Thoracic aorta (tissue), 2 donors: ENCODE data around the gene COA5. TPM values are rescaled to one million over a fixed set of nuclear protein-coding genes. Genes with fewer than 3 reads are reported as not detected.

Source experiments
- ATAC-seq: fragments of 150-250 bp; one replicate; pipeline ENCODE4 v1.8.0; 2017; ENCODE audit warnings: low read depth; ENCODE audit not compliant: insufficient number of reproducible peaks, low FRiP score
- DNase-seq: peaks from one replicate; pipeline ENCODE4 v3.0.0-alpha.2; 2020; ENCODE audit warnings: low spot score
- H3K27ac ChIP-seq, 2 donors: fragments of 200-600 bp; sonication (generic); 1 replicate in 1 of 2; 2 replicates in 1 of 2; pipeline ENCODE4 v1.5.1; 2016; ENCODE audit warnings: mild to moderate bottlenecking in 2 of 2, moderate library complexity in 2 of 2
- H3K27me3 ChIP-seq: fragments of 200-600 bp; sonication (generic); replicated peaks from 2 replicates; pipeline ENCODE4 v1.6.0; 2016; ENCODE audit warnings: mild to moderate bottlenecking; ENCODE audit not compliant: insufficient read depth
- H3K36me3 ChIP-seq: fragments of 200-600 bp; sonication (generic); one replicate; pipeline ENCODE4 v1.5.1; 2016
- H3K4me1 ChIP-seq, 2 donors: fragments of 200-600 bp; sonication (generic); 1 replicate in 1 of 2; 2 replicates in 1 of 2; pipeline versions ENCODE4 v1.5.1 to v1.6.0; 2016; ENCODE audit warnings: low read depth in 2 of 2, mild to moderate bottlenecking in 1 of 2; ENCODE audit not compliant: control insufficient read depth in 1 of 2
- H3K4me3 ChIP-seq: fragments of 200-600 bp; sonication (generic); 2 replicates; pipeline ENCODE4 v1.5.1; 2016; ENCODE audit warnings: mild to moderate bottlenecking
- H3K9me3 ChIP-seq: fragments of 200-600 bp; sonication (generic); 2 replicates; pipeline ENCODE4 v1.5.1; 2016
- CTCF ChIP-seq: fragments of 200-600 bp; sonication (generic); IDR thresholded peaks from one replicate; pipeline ENCODE4 v1.5.1; 2019; ENCODE audit warnings: antibody characterized with exemption
- total RNA-seq, 2 donors: library from RNA; depleted of rRNA; stranded (reverse); fragments of >200 nt; gene quantifications; one replicate each; pipeline versions ENCODE4 v1.1.0 to v1.2.3, GENCODE V29; 2016

COA5 gene
- total RNA-seq, 2 donors from 2014 or later, result 29.8 to 37.5 TPM

- Histone ChIP-seq H3K27me3 (no peaks in the 10 kb centered on the region), H3K27ac (no peak overlapping the region), H3K4me3 (no peak overlapping the region), H3K9me3 (no peaks in the 10 kb centered on the region), H3K4me1 (no peaks in the 10 kb centered on the region), H3K36me3 (peaks cover 17% of the 10 kb centered on the region)
- DNase-seq (no peak), ATAC-seq (no peak)
- no peak for TF ChIP-seq CTCF
Observed at GRCh38 chr2:98577313-98577712, 31.0 kb downstream of the COA5 start.

- Histone ChIP-seq H3K4me3 (no peak overlapping the region), H3K9me3 (no peaks in the 10 kb centered on the region), H3K4me1 (no peaks in the 10 kb centered on the region), H3K27me3 (no peaks in the 10 kb centered on the region), H3K36me3 (peaks cover 17% of the 10 kb centered on the region), H3K27ac (no peak overlapping the region)
- no peak for DNase-seq
- no peak for TF ChIP-seq CTCF
- no peak for ATAC-seq
Observed at GRCh38 chr2:98576666-98577312, 31.5 kb downstream of the COA5 start.

- Histone ChIP-seq H3K36me3 (peaks cover 28% of the 10 kb centered on the region), H3K27ac (no peak overlapping the region), H3K4me3 (no peak overlapping the region), H3K27me3 (no peaks in the 10 kb centered on the region), H3K9me3 (no peaks in the 10 kb centered on the region), H3K4me1 (no peaks in the 10 kb centered on the region)
- no peak for DNase-seq
- ATAC-seq, result no peak
- TF ChIP-seq CTCF, result no peak
Observed at GRCh38 chr2:98573426-98573825, 34.9 kb downstream of the COA5 start.

GRCh38 chr2:98572676-98573075 is 35.6 kb downstream of the COA5 start:
- Histone ChIP-seq H3K9me3 (no peaks in the 10 kb centered on the region), H3K4me3 (no peak overlapping the region), H3K36me3 (peaks cover 28% of the 10 kb centered on the region), H3K27ac (no peak overlapping the region), H3K27me3 (no peaks in the 10 kb centered on the region), H3K4me1 (no peaks in the 10 kb centered on the region)
- DNase-seq, result no peak
- no peak for TF ChIP-seq CTCF
- no peak for ATAC-seq

GRCh38 chr2:98572211-98572610 is 36.1 kb downstream of the COA5 start:
- peaks cover 27% of the 10 kb centered on the region for H3K36me3 ChIP-seq
- no peak for DNase-seq

More at GRCh38 chr2:98572211-98572610, 36.1 kb downstream of the COA5 start:
- Histone ChIP-seq H3K4me3 (no peak overlapping the region), H3K27me3 (no peaks in the 10 kb centered on the region), H3K27ac (no peak overlapping the region), H3K9me3 (no peaks in the 10 kb centered on the region), H3K4me1 (no peaks in the 10 kb centered on the region)
- ATAC-seq, result no peak
- TF ChIP-seq CTCF, result no peak
